ENCODE results near the gene ZDHHC12.

Gene ZDHHC12, protein sequence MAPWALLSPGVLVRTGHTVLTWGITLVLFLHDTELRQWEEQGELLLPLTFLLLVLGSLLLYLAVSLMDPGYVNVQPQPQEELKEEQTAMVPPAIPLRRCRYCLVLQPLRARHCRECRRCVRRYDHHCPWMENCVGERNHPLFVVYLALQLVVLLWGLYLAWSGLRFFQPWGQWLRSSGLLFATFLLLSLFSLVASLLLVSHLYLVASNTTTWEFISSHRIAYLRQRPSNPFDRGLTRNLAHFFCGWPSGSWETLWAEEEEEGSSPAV
- total RNA-seq = 9.7 to 13.7 (median 12.8) reads per million in 3 donors

DNA sequence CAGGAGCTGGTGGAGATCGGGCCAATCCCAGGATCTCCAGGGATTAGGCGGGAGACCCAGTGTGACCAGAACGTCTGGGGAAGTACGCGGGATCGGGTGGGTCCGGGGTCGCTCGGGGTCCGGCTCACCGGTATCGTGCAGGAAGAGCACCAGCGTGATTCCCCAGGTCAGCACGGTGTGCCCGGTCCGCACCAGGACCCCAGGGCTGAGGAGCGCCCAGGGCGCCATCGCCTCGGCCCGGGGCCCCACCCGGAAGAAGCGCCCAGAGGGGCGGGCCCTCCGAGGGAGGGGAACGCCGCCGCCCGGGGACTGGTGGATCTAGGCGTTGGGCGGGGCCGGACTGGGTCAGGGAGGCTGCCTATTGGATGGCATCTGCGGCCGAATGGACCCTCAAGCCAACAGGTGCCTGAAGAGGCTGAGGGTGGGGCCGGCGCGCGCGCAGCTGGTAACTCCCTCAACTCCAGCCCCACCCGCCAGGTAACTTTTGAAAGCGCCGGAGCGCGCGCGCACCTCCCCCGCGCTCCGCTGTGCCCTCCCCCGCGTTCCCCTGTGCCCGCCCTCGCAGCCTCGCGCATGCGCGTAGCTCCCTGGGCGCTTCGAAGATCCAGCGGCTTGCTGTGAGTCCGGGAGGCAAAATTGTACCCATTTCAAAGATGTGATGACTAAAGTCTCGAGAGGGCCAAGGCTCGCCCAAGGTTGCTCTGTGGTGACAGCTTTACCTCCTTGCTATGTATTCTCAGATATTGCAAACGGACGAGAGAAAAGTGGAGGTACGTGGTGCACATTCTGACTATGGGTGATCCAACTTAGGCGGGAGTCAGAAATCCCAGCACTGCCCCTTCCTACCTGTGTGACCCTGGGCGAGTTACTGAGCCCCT, at the start of gene ZDHHC12:
Gene ZDHHC12 (minus strand): TSS at position 262 of the 878 bp plus-strand sequence. CDS start 34 bp downstream, at position 228.
- Histone ChIP-seq H3K4me1 (ENCODE audit: control insufficient read depth, insufficient read depth, low read length, poor library complexity, severe bottlenecking) (peaks cover 15% of the 10 kb centered on the region), H3K36me3 (ENCODE audit: control insufficient read depth, insufficient read depth, low read length) (peaks cover 15% of the 10 kb centered on the region), H3K9me3 (ENCODE audit: control insufficient read depth, low read length) (no peaks in the 10 kb centered on the region), H3K27ac (ENCODE audit: insufficient read depth, low read length, poor library complexity, severe bottlenecking) (peak within 1 kb of the TSS; percentile 80), H3K4me3 (ENCODE audit: insufficient read depth, low read depth, low read length, poor library complexity, severe bottlenecking) (peak within 1 kb of the TSS; percentile 81), H3K27me3 (replicated peaks; ENCODE audit: control insufficient read depth, insufficient read depth, low read length, poor library complexity, severe bottlenecking) (no peaks in the 10 kb centered on the region)
- peak; percentile 99 for DNase-seq

DNA sequence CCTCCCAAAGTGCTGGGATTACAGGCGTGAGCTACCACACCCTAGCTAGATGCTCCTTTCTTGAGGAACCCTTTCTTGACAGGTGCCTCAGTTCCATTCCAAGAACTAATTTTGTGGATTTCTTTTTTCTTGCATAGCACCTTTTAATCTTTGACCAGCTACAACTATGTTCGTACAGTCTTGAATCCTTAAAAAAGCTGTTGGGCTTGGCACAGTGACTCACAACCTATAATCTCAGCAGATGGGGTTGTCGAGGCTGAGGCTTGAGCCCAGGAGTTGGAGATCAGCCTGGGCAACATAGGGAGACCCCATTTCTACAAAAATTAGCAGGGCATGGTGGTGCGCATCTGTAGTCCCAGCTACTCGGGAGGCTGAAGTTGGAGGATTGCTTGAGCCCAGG, 49.1 kb upstream of the ZDHHC12 start:
- Histone ChIP-seq H3K36me3 (ENCODE audit: control insufficient read depth, insufficient read depth, low read length) (peaks cover under 1% of the 10 kb centered on the region), H3K9me3 (ENCODE audit: control insufficient read depth, low read length) (no peaks in the 10 kb centered on the region), H3K4me1 (ENCODE audit: control insufficient read depth, insufficient read depth, low read length, poor library complexity, severe bottlenecking) (peaks cover 8% of the 10 kb centered on the region), H3K4me3 (ENCODE audit: insufficient read depth, low read depth, low read length, poor library complexity, severe bottlenecking) (no peak overlapping the region), H3K27ac (ENCODE audit: insufficient read depth, low read length, poor library complexity, severe bottlenecking) (no peak overlapping the region), H3K27me3 (replicated peaks; ENCODE audit: control insufficient read depth, insufficient read depth, low read length, poor library complexity, severe bottlenecking) (no peaks in the 10 kb centered on the region)
- DNase-seq = no peak

DNA sequence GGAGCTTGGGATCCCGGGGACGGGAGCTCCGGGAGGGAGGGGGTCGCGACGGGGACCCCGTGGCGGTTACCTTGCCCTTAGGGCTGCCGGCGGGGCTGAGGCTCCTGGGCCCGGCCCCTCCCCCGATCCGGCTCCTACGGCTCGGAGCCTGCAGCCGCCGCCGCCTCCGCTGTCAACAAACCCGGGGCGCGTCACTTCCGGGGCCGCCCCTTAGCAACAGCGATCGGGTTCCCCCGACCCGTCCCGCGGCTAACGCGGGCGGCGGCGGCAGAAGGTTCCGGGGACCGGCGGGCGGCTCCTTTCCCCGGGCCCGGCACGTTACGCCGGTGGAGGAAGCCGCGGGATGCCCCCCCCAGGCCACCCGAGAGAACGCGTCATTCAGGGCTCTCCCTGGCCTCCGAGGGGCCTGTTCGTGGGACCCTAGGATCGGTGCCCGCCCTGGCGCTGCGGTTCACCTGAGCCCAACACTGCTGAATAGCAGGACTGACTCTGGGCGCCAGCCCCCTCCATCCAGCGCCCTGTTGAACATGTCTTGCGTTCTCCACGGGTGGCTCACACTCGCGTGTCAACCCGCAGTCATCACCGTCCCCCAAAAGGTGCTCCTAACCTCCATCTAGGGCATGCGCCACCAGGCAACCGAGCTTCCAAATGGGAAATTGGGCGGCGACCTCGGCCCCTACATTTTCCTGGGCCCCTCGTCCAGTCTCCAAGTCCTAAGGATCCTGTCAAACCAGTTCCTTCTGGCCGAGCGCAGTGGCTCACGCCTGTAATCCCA, 48.0 kb upstream of the ZDHHC12 start, which contains the start of gene ZER1:
Gene ZER1 (minus strand): TSS at position 183 of the 775 bp plus-strand sequence. CDS start 16,362 bp downstream, outside the sequence.
- H3K4me1 ChIP-seq (ENCODE audit: control insufficient read depth, insufficient read depth, low read length, poor library complexity, severe bottlenecking) = peaks cover 8% of the 10 kb centered on the region
- H3K27me3 ChIP-seq (replicated peaks; ENCODE audit: control insufficient read depth, insufficient read depth, low read length, poor library complexity, severe bottlenecking) = no peaks in the 10 kb centered on the region
- H3K36me3 ChIP-seq (ENCODE audit: control insufficient read depth, insufficient read depth, low read length) = peaks cover 3% of the 10 kb centered on the region
- DNase-seq = peak; percentile 84 to 90 (median 85)
- H3K9me3 ChIP-seq (ENCODE audit: control insufficient read depth, low read length) = no peaks in the 10 kb centered on the region
- H3K4me3 ChIP-seq (ENCODE audit: insufficient read depth, low read depth, low read length, poor library complexity, severe bottlenecking) = peak within 1 kb of the TSS; percentile 95
- H3K27ac ChIP-seq (ENCODE audit: insufficient read depth, low read length, poor library complexity, severe bottlenecking) = peak within 1 kb of the TSS; percentile 89

DNA sequence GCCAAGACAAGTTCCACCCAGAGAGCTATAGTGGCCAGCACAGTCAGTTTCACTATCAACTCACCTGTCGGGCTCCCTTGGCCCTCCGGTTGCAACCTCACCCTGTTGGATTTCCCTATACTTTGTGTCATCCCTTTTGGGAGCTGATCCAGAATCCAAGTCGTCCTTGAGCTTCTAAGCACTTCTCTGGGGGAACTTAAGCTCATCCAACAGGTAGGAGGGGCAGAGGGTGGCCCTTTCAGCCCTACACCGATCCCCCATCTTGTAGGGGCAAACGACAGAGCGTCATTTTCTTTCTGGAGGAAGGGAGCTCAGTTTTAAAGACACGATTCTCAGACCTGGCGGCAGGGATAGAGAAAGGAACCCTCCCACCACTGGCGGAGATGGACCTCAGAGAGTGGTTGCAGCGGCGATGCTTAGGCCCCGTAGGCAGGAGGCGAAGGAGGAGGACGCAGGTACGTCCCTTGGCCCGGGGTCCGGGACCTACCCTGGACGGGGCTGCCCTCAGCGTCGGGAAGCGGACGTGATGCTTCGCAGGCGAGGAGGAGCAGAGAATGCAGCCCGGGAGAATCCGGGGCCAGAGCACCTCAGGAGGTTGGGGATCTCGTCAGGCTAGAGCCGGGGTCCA, 47.3 kb upstream of the ZDHHC12 start:
- no peaks in the 10 kb centered on the region for H3K9me3 ChIP-seq (ENCODE audit: control insufficient read depth, low read length)
- peak overlapping the region; percentile 95 for H3K4me3 ChIP-seq (ENCODE audit: insufficient read depth, low read depth, low read length, poor library complexity, severe bottlenecking)
- H3K27ac ChIP-seq (ENCODE audit: insufficient read depth, low read length, poor library complexity, severe bottlenecking) = peak overlapping the region; percentile 89
- peaks cover 8% of the 10 kb centered on the region for H3K4me1 ChIP-seq (ENCODE audit: control insufficient read depth, insufficient read depth, low read length, poor library complexity, severe bottlenecking)
- DNase-seq = no peak
- H3K27me3 ChIP-seq (replicated peaks; ENCODE audit: control insufficient read depth, insufficient read depth, low read length, poor library complexity, severe bottlenecking) = no peaks in the 10 kb centered on the region
- peaks cover 3% of the 10 kb centered on the region for H3K36me3 ChIP-seq (ENCODE audit: control insufficient read depth, insufficient read depth, low read length)

DNA sequence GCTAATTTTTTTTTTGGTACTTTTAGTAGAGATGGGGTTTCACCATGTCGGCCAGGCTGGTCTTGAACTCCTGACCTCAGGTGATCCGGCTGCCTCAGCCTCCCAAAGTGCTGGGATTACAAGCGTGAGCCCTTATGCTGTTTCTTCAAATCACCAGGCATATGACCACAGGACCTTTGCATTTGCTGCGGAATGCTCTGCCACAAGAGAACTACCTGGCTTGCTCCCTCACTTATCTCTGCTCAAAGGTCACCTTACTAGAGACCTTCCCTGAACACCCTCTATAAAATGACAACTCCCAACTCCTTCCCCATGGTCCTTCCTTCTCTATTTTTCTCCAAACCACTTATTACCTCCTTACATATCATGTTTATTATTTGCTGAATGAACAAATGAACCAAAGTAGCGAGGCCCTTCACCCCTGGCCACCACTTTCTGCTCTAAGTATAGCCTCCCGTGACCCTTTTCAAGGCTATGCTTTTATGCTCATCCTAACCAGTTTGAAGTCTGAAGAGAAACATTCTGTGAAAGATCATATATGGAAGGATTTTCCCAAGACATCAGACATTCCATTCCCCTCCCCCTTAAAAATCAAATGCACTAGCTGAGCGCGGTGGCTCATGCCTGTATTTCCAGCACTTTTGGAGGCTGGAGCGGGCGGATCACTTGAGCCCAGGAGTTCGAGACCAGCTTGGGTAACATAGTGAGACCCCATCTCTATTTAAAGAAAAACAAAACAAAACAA, 46.5 kb upstream of the ZDHHC12 start:
- Histone ChIP-seq H3K4me1 (ENCODE audit: control insufficient read depth, insufficient read depth, low read length, poor library complexity, severe bottlenecking) (peaks cover 8% of the 10 kb centered on the region), H3K27me3 (replicated peaks; ENCODE audit: control insufficient read depth, insufficient read depth, low read length, poor library complexity, severe bottlenecking) (no peaks in the 10 kb centered on the region), H3K9me3 (ENCODE audit: control insufficient read depth, low read length) (no peaks in the 10 kb centered on the region), H3K36me3 (ENCODE audit: control insufficient read depth, insufficient read depth, low read length) (peaks cover 3% of the 10 kb centered on the region), H3K27ac (ENCODE audit: insufficient read depth, low read length, poor library complexity, severe bottlenecking) (peak overlapping the region; percentile 89), H3K4me3 (ENCODE audit: insufficient read depth, low read depth, low read length, poor library complexity, severe bottlenecking) (peak overlapping the region; percentile 95)
- DNase-seq = no peak

DNA sequence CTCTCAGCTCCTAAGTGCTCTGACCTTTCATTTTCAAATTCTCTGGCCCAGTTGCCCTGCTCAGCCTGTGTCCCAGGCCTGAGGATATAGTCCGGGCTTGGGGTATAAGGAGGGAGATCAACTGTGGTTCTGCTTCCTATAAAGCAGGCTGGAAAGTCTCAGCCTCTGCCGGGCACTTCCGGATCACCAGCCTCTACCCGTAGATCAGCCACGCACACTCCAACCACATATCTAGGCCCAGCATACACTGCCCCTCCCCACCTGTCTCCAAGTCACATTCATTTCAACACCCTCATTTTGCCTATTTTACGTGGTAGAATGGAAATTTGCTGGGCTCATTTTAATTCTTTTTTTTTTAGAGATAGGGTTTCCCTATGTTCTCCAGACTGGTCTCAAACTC, 44.7 kb upstream of the ZDHHC12 start:
- H3K4me3 ChIP-seq (ENCODE audit: insufficient read depth, low read depth, low read length, poor library complexity, severe bottlenecking) = no peak overlapping the region
- no peak for DNase-seq
- H3K4me1 ChIP-seq (ENCODE audit: control insufficient read depth, insufficient read depth, low read length, poor library complexity, severe bottlenecking) = peaks cover 8% of the 10 kb centered on the region
- H3K27ac ChIP-seq (ENCODE audit: insufficient read depth, low read length, poor library complexity, severe bottlenecking) = no peak overlapping the region
- no peaks in the 10 kb centered on the region for H3K9me3 ChIP-seq (ENCODE audit: control insufficient read depth, low read length)
- no peaks in the 10 kb centered on the region for H3K27me3 ChIP-seq (replicated peaks; ENCODE audit: control insufficient read depth, insufficient read depth, low read length, poor library complexity, severe bottlenecking)
- peaks cover 3% of the 10 kb centered on the region for H3K36me3 ChIP-seq (ENCODE audit: control insufficient read depth, insufficient read depth, low read length)

DNA sequence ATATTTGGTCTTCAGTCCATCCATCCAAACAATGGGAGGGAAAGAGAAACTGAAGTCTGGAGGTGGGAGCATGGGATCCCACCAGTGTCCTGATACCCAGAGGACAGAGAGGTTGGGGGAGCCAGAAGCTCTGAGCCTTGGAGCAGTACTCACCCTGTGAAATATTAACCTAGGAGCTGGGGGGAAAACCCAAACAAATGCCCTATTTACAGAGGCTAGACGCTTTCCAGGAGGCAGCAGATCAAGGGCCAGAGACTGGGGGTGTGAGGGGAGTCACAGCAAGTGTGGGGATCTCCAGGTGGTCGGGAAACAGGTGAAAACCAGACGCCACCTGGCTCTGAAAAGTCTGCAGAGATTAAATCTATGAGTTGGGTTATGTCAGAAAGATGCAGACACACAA, 41.6 kb upstream of the ZDHHC12 start:
- Histone ChIP-seq H3K36me3 (ENCODE audit: control insufficient read depth, insufficient read depth, low read length) (peaks cover 3% of the 10 kb centered on the region), H3K9me3 (ENCODE audit: control insufficient read depth, low read length) (no peaks in the 10 kb centered on the region), H3K4me3 (ENCODE audit: insufficient read depth, low read depth, low read length, poor library complexity, severe bottlenecking) (no peak overlapping the region), H3K27ac (ENCODE audit: insufficient read depth, low read length, poor library complexity, severe bottlenecking) (no peak overlapping the region), H3K4me1 (ENCODE audit: control insufficient read depth, insufficient read depth, low read length, poor library complexity, severe bottlenecking) (peaks cover under 1% of the 10 kb centered on the region), H3K27me3 (replicated peaks; ENCODE audit: control insufficient read depth, insufficient read depth, low read length, poor library complexity, severe bottlenecking) (no peaks in the 10 kb centered on the region)
- no peak for DNase-seq

DNA sequence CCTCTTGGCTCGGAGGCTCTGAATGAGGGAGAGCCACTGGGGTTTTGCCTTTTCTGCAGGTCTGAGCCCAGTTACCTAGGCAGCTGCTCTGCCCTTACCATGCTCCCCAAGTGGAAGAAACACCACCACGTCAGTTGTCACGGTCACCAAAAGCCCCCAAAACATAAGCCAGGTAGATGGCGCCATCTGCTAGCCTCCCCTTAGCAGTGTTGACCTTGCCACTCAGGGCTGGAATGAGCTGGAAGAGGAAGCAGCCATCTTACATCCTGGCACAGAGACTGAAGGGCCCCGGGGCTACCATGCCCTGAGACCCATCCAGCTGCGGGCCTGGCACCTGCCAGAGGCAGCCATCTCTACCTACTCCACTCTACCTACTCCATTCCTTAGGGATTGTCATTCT, 40.4 kb upstream of the ZDHHC12 start:
- DNase-seq = no peak

More for the DNA sequence above, 40.4 kb upstream of the ZDHHC12 start:
- H3K4me1 ChIP-seq (ENCODE audit: control insufficient read depth, insufficient read depth, low read length, poor library complexity, severe bottlenecking) = no peaks in the 10 kb centered on the region
- H3K27me3 ChIP-seq (replicated peaks; ENCODE audit: control insufficient read depth, insufficient read depth, low read length, poor library complexity, severe bottlenecking) = no peaks in the 10 kb centered on the region
- H3K27ac ChIP-seq (ENCODE audit: insufficient read depth, low read length, poor library complexity, severe bottlenecking) = no peak overlapping the region
- no peaks in the 10 kb centered on the region for H3K9me3 ChIP-seq (ENCODE audit: control insufficient read depth, low read length)
- peaks cover 3% of the 10 kb centered on the region for H3K36me3 ChIP-seq (ENCODE audit: control insufficient read depth, insufficient read depth, low read length)
- no peak overlapping the region for H3K4me3 ChIP-seq (ENCODE audit: insufficient read depth, low read depth, low read length, poor library complexity, severe bottlenecking)
